GM18909 (cell line): Measurements from ENCODE around the gene DCXR.

Experiments used
- ATAC-seq: cut with Tn5 transposase; IDR thresholded peaks from one replicate; pipeline ENCODE4 v1.9.1; 2021; ENCODE audit warnings: mild to moderate bottlenecking; ENCODE audit not compliant: unreplicated experiment, poor library complexity

The DCXR gene

DNA sequence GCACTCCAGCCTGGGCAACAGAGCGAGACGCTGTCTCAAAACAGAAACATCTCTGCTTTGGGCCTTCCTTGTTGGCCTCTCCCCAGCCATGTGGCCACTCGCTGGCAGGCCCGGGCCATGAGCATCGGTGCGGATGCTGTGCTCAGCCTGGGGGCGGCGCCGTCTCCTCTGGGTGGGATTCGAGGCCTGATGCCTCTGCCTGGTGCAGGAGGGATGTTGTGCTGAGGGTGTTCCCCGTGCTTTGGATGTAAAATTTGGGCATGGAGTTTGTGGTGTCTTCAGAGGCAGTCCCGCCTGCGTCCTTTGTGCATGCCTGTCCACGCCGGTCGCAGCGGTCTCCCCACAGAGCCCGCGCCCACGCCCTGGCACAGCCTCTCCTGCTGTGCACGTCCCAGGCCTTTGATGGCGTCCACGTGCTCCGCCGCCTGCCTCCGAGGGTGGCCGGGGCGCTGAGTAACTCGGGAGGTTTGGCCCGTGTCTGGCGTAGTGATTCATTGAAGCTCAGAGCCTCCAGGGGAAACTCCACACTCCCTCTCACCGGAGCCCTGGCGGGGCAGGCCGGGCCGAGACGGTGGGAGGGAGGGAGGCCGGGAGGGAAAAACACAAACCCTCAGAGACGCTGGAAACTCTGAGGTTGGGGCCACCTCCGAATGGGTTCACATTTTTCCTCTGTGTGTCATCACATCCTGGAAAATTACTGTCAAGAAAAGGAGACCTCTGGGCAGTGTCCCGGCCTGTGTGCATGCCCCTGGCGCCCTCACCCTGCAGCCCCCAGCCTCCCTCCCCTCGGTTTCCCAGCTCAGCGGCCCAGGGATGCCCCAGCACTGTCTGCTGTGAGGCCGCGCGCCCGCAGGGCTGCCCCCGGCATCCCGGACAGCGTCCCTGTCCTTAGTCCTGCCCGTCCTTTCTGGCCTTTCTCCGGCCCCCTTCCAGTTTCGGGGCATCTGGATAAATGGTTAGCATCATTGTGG is 33.8 kb downstream of the DCXR start:
- no peak for ATAC-seq

DNA sequence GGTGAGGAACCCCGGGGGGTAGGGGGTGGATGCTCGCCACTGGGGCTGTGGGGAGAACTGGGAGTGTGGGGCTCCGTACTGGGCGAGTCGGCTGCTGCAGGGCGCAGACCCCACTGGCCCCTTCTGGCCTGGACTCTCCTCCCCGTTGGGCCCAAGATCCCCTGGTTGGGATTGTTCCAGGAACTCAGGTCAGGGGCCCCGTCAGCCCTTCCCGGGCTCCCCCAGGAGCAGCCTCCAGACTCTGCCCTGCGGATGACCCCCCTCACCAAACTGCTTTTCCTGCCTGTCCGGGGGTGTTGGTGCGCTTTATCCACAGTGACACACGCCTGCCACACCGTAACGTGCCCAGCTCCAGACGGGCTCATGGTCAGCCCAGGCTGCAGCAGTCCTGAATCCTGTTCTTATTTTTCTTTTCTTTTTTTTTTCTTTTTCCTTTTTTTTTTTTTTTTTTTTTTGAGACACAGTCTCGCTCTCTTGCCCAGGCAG is 35.9 kb downstream of the DCXR start:
- no peak for ATAC-seq

DNA sequence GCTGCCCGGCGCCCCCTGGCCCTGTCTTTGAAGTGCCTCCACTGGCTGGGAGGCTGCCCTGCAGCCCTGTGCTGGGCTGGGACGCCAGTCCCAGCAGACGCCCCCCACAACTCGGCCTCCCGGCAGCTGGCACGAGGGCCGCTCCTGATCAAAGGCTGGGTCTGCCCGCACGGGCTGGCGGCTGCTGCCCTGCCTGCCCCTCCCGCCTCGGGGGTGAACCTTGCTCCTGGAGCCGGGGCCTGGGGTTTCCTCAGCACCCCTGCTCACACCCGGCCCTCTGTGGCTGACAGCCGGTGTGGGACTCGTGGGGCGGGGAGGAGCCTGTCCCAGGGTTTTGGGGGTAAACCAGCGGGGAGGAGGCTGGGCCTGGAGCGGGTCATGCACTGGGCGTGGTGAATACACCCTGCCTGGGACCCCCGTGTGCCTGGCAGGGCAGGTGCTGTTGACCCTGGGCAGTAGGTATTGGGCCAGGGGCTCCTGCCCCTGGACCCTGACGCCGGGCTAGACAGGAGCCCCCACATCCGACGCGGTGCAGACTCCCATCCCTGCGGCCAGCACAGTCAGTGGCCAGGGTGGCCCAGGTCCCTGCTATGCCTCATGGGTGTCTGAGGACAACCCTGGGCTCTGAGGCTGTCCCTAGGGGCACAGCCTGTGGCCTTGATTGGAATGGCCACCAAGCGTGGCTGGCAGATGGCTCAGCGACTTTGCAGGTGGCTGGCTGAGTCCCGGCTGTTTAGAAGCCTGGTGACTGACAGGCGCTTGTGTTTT is 36.5 kb downstream of the DCXR start:
- no peak for ATAC-seq

DNA sequence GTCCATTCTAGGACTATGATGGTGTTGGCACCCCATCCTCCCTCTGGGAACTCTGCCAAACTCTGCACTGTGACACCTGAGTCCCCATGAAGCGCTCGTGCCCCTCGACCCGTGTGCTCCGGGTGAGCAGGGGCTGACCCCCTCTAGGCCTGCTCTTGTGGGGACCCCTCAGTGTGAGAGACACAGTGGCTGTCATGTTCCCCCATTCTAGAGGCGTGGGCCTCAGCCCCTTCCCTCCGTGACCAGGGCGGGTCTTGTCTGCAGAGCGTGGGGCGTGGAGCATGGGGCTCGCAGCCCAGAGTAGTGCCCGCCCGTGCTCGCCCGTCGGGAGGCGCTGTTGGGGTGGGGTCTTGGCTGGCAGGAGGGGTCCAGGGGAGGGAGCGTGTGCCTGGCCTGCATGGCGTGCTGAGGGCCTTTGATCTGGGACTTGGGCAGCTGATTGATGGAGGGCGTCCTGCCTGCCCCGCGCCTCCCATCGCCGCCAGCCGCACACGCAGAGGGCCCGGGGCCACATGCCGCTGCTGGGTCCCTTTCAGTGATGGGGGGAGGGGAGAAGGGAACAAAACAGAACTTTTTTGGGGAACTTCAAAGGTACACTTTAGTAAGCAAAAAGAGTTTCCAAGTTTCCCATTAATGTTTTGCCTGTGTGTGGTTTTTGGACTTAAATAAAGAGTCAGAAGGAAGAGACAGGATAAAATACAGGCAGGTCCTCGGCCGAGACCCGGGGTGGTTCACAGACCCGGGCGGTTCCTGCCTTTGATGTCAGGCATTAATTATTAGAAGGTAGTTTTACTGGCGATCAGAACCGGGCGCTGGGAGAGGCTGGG is 37.3 kb downstream of the DCXR start:
- ATAC-seq, result no peak

DNA sequence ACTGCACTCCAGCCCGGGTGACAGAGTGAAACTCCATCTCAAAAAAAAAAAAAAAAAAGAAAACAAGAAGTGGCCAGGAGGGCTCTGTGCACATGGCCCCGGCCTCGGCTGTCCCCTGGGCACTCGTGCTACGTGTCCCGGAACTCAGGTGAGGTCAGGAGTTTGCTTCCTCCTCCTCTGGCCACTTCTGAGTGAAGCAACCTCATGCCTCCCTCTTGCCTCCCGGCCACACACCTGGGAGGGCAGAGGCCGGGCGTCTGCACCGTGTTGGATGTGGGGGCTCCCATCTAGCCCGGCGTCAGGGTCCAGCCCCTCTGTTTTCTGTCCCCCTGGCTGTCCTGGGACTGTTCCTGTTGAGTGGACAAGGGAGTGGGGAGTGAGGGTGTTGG is 37.9 kb downstream of the DCXR start:
- ATAC-seq, result no peak

DNA sequence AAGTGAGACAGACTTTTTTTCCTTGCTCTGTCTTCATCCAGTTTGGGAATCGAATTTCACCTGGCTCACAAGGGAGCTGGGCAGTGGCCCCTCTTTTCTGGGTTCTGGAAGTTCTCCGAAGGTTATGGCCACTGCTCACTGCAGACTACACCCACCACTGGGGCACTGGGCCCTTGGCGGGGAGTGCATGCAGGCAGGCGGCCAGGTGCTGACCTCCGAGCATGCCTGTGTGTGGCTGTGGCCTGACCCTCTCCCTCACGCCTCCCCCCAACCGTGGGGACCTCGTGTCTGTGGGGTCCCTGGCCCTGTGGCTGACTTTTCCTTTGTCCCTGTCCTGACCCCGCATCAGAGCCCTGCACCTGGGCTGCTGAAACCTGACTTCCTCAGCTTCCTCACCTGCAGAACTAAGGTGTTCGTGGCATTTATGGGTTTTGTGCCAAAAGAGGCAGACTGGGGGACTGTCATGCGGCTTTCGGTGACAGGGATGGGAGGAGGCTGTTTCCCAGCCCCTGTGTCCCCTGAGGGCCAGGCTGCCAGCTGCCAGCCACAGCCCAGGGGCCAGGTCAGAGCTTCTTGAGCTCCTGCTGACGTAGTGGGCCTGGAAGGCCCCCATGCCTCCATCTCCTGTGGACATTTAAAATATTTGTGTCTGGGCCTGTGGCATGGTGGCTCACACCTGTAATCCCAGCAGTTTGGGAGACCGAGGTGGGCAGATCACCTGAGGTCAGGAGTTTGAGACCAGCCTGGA is 38.6 kb downstream of the DCXR start:
- ATAC-seq, result no peak

DNA sequence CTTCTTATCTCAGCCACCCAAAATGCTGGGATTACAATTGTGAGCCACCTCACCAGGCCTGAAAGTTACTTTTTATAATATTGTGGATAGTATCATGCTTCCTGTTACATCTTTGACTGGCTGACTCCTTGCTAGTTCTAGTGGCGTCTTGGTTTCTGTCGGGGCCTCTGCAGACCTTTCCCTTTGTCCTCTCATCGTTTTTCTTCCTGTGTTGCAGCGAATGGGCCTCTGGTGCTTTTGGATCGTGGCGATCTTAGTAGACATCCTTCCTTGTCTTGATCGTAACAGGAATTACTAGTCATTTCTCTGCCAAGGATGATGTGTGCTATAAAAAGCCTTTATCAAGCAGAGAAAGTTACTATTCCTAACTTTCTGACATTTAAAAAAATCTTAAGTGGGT is 39.3 kb downstream of the DCXR start:
- ATAC-seq, result no peak

DNA sequence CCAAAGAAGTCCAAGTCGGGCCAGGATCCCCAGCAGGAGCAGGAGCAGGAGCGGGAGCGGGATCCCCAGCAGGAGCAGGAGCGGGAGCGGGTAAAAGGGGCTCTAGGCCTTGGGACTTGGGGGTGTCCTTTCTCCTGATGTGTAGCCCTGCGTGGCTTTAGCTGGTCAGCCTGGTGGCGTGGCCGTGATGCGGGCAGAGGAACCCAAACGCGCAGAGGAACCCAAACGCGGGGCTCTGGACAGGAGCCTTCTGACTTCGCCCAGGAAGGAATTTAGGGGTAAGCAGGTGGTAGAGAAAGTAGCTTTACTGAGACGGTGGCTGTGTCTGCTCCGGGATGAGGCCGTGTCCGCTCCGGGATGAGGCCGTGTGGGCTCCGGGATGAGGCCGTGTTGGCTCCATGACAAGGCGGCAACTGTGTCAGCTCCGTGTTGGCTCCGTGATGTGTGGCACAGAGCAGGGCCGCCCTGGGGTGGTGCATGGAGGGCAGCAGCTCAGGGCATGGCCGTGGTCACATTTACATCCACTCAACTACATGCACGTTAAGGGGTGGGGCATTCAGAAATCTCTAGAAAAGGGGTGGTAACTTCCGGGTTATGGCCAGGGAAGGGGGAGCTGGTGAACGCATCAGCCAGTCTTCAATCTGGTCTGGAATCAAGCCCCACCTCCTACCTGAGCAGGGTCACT is 40.6 kb downstream of the DCXR start:
- ATAC-seq, result no peak

DNA sequence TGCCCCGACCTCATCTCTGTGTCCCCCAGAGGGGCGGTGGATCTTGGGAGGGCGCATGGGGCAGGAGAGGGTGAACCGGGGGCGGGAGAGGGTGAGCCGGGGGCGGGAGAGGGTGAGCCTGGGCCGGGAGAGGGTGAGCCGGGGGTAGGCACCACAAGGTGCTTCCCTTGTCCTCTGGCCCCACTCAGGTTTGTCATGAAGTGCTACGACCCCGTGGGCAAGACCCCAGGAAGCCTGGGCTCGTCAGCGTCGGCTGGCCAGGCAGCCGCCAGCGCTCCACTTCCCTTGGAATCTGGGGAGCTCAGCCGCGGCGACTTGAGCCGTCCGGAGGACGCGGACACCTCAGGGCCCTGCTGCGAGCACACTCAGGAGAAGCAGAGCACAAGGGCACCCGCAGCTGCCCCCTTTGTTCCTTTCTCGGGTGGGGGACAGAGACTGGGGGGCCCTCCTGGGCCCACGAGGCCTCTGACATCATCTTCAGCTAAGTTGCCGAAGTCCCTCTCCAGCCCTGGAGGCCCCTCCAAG is 41.2 kb downstream of the DCXR start:
- no peak for ATAC-seq

DNA sequence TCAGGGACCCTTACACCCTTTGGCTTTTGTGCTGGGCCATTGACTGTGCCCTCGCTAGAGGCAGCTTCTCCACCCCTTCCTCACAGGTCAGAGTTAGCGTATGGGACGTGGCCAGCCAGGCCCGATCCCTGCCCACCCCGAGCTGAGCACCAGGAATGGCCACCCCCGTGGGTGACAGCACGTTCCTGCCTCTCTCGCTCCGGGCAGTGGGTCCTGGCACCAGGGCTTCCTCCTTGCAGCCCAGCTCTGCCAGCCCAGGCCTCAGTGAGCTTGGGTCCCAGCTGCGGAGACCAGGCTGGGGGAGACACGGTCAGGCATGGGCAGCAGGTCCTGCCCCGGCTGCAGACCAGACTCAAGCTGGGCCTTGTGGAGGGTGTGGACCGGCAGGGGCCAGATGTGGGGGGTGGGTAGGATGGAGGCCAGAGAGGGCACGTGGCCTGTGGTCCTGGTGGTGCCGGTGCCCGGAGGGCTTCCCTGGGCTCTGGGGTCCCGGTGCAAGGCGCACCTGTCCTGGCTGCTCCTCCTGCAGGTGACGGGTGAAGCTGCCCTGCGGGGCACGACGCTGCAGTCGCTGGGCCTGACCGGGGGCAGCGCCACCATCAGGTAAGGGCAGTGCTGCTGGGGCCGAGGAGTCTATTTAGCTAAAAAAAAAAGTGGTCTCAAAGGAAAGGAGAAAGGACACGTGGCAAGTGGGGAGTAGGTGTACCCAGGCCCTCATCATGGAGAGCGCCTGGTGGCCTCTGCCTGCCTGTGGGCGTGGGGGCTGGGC is 41.9 kb downstream of the DCXR start:
- ATAC-seq, result no peak

DNA sequence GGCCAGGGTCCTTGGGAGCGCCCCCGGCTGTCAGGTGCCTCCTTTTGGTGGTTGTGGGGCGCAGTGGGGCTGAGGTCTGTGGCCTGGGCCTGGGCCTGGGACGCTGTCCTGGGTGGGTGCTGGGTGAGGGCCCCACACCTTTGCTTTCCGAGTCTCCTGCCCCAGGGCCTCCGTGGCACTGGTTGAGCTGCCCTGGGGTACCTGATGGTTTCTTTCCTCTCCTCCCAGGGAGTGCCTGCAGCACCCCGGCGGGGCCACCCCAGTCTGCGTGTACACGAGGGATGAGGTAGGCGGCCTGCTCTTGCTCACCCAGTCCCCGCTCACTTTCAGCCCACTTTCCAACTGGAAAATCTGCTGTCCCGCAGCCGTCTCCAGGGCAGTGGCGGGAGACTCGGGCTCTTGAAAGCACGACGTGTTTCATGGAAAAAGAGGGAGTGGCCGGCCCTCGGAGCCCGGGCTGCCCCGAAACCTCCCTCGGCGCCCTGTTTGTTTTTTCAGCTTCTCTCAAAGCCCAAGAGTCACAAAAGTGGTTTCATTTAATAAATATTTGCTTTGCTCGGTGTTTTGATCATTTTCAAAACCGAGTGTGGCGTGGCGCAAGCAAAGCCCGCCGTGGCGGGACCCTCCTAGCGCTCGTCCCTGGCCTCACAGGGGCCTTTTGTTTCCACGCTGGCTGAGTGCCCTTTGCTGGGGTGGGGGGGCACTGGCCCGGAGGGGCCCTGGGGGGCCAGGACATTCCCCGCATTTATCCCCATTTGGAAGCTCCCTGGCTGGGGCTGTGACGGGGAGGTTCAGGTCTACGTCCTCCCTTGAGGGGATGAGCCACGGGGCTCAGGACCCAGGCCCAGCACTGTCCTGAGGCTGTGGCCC is 42.7 kb downstream of the DCXR start:
- ATAC-seq, result no peak

DNA sequence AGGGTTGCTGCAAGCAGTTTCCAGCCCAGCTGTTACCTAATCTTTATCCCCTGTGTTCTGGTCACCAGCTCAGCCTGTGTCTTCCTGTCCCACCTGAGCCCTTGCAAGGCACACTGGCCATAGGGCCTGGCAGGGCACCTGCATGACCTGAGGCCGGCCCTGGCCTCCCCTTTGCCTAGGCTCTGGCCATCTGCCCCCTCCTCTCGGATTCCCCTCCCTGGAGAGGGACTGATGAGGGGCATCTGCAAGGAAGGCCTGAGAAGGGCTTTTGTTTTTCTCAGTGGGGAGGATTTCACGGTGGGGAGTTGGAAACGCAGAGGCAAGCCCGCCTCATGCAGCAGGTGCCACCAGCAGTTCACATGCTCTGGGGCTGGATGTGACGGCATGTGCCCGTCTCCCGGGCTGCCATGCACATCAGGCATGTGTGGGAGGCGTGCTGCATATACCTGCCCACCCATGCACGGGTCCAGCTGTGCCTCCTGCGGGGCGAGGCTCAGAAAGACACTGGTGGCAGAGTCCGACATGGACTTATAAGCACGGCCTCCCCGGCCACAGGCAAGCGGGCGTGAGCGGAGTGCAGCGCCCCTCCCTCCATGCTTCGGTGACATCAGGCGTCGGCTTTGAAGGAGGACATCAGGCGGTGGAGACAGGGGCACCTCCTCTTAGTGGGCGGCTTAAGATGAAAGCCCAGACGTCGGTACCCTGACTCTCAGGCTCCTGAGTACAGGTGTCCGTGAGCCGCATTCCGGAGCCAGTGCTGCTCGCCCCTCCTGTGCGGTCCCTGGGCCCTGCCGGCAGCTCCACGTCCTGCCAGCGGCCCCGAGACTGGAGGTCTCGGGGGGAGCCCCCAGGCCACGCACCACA is 43.5 kb downstream of the DCXR start:
- no peak for ATAC-seq

DNA sequence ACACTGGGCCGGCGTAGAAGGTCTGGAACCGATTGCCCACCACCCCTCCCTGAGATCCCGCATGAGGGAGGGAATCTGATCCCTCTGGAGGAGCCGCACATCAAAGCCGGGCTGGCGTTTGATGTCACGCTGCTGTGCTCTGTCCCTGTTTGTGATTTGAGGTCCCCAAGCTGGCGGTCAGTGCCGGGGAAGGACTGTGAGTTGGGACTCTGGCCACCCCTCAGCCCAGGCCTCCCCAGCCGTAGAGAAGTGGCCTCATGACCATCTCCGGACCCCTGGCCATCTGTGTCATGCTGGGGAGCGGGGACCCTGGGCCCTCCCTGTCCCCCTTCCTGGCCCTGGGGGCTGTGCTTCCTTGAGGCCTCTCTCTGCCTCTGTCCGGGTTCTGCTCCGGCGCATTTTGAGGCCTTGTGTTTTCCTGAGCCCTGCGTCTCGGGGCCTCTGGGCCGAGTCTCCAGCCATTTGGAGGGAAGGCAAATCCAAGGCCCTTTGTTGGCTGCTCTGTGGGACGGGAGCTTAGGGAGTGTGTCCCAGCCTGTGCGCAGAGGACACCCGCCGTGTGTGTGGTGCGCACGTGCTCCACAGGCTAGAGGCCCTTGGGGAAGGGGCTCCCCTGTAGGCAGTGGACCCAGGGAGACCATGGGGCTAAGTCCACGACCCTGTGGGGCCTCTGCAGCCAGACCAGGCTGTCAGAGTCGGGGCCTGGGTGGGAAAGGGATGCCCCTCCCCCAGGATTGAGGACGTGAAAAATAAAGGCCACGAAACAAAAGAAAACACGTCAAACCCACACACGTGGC is 45.0 kb downstream of the DCXR start:
- ATAC-seq, result no peak

DNA sequence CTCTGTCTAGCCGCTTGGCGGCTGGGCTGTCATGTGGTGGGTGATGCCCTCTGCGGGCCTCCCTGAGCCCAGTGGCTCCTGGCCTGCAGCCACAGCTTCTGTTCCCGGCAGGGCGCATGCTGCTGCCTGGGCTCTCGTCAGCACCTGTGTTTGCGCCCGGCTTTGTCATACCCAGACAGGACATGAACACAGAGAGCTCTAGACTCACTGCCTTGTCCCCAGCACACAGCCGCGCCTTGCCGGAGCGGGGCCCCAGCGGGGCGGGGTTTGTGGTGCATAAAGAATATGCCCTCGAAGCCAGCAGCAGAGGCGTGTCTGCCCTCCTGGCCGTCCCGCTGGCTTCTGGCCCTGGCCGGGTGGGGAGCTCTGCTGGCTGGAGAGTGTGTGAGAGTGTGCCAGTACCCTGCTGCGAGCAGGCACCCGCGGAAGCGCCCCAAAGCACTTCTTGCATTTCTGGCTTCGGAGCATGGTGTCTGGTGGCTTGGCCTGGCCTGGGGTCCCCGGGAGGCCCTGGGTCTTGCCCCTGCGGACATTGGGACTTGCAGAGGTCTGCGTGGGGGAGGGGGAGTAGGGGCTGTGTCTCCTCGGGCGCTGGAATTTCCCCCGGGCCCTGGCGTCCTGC is 45.7 kb downstream of the DCXR start:
- no peak for ATAC-seq
